Limb (tissue), 2 donors: Measurements from ENCODE around the gene TGFBR3L.
"Not testable (repeated sequence)": the region's sequence is repeated elsewhere in the genome, so short reads cannot be mapped to it uniquely, and the experiment has no call there.

ENCODE experiments used
- DNase-seq, 2 donors: peaks; one replicate each; pipeline ENCODE4 v3.0.0-alpha.2; 2016; ENCODE audit errors: extremely low spot score in 2 of 2

TGFBR3L gene

GRCh38 chr19:7926727-7927604 is 12.3 kb downstream of the TGFBR3L start:
- DNase-seq: peak in 1 of 2 donors; percentile 40

DNA sequence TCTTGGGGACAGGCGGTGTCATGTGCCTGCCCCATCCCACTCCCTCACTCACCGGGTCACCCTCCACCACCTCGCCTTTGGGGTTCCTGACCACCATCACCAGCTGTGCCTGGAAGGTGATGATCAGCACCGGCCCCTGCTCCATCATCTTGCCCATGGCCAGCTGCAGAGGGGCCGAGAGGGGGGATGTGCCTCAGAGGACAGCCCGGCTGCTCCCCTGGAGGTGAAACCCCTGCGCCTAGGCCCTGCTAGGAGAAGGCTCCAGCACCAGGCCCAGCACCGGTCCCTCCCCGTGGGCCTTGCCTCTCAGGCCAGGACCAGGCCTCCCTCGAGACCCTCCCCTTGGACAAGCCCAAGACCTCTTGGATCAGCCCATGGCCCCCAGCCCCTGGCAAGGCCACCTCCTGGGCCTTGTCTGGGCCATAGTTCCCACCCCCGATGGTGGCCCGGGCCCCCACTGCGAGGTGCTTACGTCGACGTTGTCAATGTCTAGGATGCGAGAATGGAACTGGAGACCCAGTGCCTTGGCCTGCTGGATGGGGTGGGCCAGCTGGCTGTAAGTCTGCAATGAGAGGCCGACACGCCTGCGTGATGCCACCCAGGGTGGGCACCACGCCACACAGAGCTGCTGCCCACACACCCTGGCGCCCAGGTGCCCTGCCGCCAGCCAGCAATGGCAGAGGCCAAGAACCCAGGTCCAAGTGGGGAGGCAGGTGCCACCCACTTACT is 13.1 kb downstream of the TGFBR3L start:
- DNase-seq: peak in 1 of 2 donors; percentile 37

- DNase-seq: no peak
Observed at GRCh38 chr19:7928334-7928706, 13.7 kb downstream of the TGFBR3L start.

DNA sequence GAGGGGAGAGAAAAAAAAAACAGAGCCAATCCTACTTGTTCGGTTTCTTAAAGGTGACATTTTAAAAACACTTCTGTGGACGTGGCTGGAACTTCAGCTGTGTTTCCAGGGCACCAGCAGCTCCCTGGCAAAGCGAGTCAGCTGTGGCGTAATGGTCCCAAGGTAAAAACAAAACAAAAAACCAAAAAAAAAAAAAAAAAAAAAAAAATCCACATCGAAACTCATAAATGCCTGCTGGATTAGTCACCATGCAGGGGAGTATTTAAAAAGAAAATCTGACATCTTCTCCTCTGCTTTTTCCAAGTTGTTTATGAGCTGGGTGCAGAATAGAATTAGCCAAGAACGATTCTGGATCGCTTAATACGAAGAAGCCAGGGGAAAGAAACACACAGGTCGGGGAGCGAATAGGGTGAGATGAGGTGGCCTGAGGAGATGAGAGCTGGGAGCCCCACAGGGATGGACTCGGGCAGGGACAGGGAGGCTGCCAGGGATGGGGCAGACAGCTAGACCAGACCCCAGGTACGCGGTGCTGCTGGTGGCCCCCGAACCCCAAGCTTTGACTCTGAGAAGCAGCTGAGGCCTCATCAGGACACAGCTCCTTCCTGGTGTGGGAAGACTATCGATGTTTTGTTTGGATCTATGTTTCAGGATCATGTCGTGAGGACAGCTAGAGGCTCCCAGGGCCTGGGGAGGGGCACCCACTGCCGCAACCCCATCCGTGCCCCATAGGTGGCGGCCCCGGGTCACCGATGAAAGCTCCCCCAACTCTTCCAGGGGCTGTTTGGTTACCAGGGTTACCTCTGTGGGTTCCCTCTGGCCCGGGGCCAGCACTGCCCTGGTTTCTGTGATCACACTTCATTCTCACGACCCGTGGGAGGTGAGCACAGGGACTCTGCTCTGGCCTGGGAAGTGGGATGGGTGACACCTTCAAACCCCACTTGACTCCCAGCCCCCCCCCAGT is 14.4 kb downstream of the TGFBR3L start:
- DNase-seq: peak in 1 of 2 donors; percentile 57

DNA sequence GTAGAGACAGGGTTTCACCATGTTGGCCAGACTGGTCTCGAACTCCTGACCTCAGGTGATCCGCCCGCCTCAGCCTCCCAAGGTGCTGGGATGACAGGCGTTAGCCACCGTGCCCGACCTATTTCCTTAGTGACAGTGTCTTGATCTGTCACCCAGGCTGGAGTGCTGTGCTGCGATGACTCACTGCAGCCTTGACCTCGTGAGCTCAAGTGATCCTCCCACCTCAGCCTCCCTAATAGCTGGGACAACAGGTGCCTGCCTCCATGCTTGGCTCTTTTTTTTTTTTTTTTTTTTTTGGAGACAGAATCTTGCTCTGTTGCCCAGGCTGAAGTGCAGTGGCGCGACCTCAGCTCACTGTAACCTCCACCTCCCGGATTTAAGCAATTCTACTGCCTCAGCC is 15.4 kb downstream of the TGFBR3L start:
- not testable (repeated sequence) for DNase-seq

DNA sequence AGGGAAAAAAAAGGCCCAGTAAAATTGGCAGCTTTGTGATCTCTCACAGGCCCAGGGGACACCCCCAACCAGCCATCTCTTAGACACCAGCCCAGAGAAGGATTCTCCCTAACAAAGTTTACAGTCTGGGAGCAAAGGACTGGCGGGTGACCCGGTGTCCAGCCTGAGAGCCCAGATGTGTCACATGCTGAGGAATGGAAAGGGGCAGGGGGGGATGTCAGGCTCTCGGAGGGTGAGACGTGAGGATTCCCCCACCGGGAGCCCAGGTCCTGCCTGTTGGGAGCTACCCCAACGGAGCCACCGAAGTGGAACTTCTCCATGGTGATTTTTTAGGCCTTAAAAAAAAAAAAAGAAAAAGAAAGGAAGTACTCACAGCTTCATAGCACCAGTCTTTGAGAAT is 16.1 kb downstream of the TGFBR3L start:
- no peak for DNase-seq

- no peak for DNase-seq
Observed at GRCh38 chr19:7931221-7932061, 16.8 kb downstream of the TGFBR3L start.

DNA sequence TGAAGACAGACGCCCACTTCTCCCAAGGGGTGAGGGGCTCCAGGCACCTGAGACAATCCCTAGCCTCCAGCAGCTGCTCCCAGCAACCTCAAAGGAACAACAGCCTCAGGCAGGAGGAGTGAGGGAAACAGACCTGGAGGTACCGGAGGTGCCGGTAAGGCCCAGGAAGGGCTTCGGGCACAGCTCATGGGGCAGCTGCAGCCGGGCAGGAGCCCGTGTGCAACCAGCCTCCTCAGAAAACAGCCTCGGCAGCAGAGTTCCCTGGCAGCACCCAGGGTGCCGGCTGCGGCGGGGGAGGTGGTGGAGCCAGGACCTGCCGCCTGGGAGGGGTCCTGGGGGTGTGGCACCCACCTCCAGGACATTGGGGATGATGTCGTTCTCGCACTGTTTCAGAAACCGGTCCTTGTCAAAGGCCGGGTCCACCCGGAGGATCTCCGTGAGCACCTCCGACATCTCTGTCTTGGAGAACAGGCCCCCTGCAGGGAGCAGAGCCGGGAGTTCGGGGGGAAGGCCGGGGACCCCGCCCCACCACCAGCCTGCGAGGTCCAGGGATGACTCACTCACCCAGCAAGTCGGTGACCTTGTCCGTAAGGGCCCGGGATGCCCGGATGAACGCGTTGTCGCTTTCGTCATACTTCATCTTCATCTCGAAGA is 17.8 kb downstream of the TGFBR3L start:
- DNase-seq: no peak

GRCh38 chr19:7932930-7933300 is 18.3 kb downstream of the TGFBR3L start:
- no peak for DNase-seq

DNA sequence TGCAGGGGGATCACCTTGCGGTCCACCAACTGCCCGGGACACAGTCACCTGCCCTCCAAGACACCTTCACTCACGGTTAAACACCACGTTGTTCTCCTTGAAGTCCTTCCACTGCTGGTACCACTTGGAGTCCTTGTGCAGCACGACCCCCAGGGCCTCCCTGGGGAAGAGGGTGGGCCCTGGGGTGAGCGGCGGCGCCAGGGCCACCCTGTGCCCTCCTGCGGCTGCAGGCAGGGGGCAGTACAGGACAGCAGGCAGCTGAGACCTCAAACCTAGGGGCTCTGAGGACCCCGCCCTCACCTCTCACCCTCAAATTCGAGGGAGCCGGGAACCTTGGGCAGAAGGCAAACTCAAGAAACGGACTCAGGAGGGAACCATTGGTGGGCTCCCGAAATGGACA is 18.8 kb downstream of the TGFBR3L start:
- no peak for DNase-seq

GRCh38 chr19:7933828-7934725 is 19.4 kb downstream of the TGFBR3L start:
- DNase-seq: no peak

GRCh38 chr19:7934766-7935165 is 20.1 kb downstream of the TGFBR3L start:
- no peak for DNase-seq

DNA sequence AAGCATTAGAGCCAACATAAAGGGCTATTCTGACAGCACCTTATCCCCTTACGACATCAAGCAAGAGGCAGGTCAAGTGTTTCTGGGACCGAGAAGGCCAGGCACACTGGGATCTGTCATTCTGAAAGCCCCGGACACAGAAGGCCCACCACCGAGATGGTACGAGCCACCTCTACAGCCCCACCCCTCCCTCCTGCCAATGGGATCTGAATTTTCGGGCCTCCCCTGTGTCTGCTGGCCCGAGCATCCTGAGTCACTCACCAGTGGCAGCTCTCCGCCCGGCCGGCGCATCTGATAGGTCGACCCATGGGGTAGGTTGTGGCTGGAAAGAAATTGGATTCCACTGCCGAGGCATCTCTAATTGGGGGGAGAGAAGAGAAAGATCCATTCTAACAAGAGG is 26.2 kb downstream of the TGFBR3L start:
- DNase-seq: no peak

GRCh38 chr19:7941895-7942596 is 27.4 kb downstream of the TGFBR3L start:
- DNase-seq: no peak

GRCh38 chr19:7942981-7943443 is 28.4 kb downstream of the TGFBR3L start:
- no peak for DNase-seq

DNA sequence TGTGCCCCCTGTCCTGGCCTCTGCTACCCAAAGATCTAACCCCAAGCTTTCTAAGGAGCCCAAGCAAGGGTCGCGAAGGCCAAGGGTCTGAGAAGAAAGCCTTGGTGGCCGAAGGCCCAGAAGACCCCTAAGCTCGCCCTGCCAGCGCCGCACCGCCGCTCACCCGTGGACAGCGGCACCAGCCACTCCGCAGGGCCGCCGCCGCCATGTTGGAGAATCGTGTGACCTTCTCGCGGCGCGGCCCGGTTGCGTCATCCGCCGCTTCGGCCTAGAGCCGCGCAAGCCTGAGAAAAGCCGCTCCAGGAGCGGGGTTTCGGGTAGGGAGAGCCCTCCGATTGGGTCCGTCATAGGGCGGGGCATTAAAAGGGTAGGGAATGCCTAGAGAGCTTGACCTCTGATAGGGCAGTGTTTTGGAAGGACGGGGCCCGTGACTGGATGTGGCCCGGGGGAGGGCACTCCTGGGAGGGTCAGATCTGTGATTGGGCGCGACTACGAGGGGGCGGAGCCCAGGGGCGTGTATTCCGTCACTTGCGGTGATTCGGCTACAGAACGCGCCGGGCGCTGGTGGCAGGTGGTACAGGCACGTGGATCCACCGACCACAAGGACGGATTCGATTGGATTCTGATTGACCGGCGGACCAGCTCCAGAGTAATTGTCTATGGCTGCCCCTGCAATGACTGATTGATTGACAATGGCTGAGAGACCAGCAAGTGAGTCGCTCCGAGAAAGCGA is 29.0 kb downstream of the TGFBR3L start, which contains the start of gene TIMM44:
Gene TIMM44 (minus strand): TSS at position 223 of the 733 bp plus-strand sequence. CDS start 15 bp downstream, at position 208.
- peak; percentile 99 for DNase-seq

GRCh38 chr19:7944177-7944761 is 29.6 kb downstream of the TGFBR3L start:
- DNase-seq: peak; percentile 91 to 92
